NCI-H128 (cell line): ENCODE measurements around the gene KRT16.
"Not testable (repeated sequence)": the region's sequence is repeated elsewhere in the genome, so short reads cannot be mapped to it uniquely, and the experiment has no call there.

Experiments used
- DNase-seq: peaks from one replicate; lab custom pipeline; 2025; ENCODE audit not compliant: unreplicated experiment; lab: John Stamatoyannopoulos, UW

The KRT16 gene

DNA sequence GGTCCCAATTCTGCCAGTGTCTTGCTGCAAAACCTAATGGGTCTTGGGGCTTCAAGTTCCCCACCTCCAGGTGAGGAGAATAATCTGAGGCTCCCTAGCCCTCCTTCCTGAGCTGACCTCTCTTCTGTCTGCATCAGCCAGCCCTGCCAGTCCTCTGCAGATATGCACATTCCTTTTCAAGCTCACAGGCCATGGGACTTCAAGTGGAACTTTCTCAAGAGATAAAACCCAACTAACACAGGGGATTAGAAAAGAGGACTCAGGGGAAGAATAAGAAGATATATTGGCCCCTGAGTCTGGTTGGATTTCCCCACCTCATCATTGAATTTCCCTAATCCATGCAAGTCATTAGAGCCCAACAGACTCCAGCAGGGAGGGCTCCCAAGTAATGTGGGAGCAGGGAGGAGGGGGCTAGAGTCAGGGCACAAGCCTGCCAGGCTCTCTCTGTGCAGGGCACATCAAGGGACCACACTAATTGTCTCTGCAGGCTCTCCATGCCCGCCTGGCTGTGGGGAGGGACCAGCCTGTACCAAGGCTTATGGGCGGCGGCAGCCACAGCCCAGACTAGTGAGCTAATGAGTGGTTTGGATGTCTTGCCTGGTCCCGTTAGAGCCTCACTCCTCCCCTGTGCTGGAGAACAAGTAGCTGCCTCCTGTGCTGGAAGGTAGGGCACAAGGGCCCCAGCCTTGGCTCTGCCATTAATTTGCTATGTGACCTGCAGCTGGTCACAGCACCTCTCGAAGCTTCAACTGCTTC lies 27.1 kb downstream of the KRT16 start:
- no peak for DNase-seq

DNA sequence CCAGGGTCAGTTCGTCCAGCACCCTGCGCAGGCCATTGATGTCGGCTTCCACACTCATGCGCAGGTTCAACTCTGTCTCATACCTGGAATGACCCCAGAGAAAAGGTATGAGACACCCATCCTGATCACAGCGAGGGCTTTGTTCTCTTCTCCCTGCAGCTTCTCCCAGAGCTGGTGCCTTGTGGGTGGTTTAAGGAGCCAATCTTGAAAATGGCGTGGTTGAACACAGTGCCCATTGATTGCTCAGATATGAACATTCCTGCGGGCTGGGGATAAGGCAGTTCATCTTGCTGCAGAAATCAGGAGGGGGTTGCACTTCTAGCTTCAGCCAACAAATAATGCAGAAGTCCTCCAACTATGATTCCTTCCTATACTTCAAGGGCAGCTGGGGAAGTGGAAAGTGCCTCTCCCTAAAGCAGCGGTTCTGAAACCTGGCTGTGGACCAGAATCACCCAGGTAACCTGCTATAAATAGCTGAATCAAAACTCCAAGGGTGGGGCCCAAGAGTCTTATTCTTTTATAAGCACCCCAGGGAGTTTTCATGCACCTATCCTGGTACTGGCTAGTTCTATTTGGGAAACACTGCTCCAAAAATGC lies 28.1 kb downstream of the KRT16 start:
- not testable (repeated sequence) for DNase-seq

- no peak for DNase-seq
These were observed 29.1 kb downstream of the KRT16 start for GRCh38 chr17:41583137-41584127.

GRCh38 chr17:41582061-41582968 lies 30.3 kb downstream of the KRT16 start:
- DNase-seq = not testable (repeated sequence)

DNA sequence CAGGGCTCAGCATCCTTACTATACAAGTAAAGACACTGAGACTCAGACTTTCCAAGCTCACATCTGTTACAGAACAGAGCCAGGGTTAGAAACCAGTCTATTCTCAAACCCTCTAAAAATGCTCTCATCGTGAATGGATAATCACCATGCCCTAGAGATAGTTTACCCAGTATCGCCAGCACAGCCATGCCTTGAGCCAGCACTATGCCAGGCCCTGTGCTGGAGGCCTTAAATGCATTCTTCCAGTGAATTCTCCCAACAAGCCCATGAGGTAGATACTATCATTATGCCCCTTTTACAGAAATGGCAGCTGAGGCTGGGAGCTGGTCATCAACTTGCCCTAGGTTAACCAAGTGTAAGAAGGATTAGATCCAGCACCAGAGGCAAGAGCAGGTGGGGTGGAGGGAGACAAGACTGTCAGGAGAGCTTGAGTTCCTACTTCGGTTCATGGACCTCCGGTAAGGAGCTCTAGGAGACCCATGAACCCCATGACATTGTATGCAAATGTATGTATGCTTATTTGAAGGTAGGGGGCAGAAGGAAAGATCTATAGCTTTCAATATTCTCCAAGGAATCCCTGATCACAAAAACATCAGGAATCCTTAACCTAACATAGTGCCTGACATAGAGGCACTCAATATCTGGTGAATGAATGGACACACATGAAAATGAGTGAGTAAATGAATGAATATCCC lies 31.1 kb downstream of the KRT16 start:
- no peak for DNase-seq

DNA sequence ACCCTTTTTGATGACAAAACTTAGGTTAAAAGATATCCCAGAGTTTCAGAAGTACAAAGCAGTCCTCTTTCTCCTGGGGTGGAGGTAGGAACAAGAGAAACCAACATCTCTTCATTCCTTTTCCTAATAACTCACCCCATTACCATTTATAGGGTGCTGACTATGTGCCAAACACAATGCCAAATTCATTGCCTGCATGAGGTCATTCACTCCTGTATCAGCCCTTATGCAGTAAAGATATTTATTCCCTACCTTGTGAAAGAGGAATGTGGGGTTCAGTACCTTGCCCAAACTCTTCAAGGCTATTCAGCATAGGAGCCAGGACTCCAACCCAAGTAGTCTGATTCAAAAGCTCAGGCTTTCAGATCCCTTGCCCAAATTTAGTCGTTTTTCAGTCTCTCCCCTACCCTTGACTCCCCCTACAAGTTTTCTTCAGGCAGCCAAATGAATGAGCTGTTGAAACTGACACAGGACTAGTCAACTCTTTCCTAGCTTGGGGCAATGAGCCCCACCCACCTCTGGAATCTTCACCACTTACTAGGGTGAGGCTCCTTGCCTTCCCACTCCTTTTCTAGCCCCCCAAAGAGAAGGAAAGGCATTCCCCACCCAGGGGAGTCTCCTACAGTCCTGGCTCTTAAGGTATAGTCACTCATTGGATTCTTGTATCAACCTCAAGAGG lies 31.7 kb downstream of the KRT16 start:
- no peak for DNase-seq

DNA sequence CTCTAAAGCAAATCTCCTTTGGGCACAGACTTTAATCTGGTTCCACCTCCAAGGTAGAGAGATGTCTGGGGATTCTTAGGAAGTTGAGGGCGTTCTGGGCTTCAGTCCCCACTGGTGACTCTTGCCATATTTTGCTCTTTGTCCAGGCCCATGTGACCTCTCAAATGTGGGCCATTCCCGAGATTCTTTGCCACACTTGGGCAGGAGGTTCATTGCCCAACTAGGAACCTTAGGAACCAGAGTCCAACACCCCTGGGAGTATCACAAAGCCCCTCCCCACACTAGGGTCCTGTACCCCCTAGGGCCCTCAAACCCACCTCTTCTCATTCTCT lies 32.4 kb downstream of the KRT16 start:
- no peak for DNase-seq

- DNase-seq = peak; percentile 13
These were observed 32.9 kb downstream of the KRT16 start for GRCh38 chr17:41579484-41580243.

- DNase-seq = no peak
These were observed 33.6 kb downstream of the KRT16 start for GRCh38 chr17:41578971-41579370.

GRCh38 chr17:41578538-41578937 lies 34.0 kb downstream of the KRT16 start:
- no peak for DNase-seq

- DNase-seq = not testable (repeated sequence)
These were observed 35.8 kb downstream of the KRT16 start for GRCh38 chr17:41576740-41577139.

DNA sequence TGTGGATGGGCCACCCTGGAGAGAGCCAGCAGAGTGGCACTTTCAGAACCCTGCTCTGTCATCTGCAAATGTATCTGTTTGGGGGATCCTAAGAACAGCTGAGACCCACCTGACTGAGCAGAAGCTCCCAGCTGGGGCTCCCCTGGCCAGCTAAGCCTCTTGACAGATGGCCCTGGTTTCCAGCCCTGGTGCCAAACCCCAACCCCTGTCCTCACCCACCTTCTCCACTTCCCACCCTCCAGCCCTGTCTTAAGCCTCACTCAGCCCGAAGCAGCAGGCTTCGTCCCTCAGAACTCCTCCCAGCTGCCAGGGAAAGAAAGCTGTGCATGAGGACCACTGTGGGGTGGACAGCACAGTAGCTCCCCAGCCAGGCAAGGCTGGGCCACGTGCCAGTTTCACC lies 37.2 kb downstream of the KRT16 start:
- no peak for DNase-seq

DNA sequence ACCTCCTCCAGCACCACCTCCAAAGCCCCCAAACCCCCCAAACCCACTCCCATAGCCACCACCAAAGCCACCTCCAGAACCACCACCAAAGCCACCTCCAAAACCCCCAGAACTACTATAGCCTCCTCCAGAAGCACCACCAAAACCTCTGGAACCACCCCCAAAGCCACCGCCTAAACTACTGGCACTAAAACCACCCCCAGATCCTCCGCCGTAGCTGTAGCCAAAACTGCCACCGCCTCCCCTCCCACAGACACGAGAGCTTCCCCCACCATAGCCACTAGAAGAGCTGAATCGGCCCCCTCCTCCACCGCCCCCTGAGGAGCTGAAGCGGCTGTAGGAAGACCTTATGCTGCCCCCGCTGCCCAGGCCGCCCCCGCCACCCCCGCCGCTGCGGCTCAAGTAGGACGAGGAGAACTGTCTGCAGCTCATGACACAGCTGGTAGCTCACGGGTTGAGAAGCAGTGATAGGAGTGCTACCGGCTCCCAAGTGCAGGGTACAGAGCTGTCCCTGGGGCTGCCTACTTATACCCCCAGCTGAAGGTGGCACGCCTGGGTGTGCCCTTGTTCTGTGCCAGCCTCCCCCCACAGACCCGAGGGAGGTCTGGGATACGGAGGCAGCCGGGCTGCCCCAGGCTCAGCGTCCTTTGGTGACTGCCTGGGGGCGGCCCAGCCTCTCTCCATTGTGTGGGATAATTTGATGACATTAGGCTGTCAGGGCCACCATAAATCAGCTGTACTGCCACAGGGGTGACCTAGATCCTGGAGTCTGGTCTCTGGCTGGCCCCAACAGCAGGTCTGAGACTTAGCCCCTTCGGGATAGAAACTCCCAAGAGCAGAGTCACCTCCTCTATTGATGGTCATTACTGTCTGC lies 40.8 kb downstream of the KRT16 start, which contains the start of gene KRT9:
Gene KRT9, minus strand, starts transcription at position 499 of the 874 bp plus-strand sequence. Its CDS starts 67 bp downstream, at position 432.
- no peak for DNase-seq

DNA sequence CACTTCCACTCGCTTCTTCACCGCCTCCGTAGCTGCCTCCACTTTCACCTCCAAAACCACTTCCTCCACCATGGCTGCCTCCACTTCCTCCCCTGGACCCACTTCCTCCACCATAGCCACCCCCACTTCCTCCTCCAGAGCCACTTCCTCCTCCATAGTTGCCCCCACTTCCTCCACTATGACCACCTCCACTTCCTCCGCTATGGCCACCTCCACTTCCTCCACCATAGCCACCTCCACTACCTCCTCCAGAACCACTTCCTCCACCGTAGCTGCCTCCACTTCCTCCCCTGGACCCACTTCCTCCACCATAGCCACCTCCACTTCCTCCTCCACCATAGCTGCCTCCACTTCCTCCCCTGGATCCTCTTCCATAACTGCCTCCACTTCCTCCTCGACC lies 45.2 kb downstream of the KRT16 start:
- no peak for DNase-seq

DNA sequence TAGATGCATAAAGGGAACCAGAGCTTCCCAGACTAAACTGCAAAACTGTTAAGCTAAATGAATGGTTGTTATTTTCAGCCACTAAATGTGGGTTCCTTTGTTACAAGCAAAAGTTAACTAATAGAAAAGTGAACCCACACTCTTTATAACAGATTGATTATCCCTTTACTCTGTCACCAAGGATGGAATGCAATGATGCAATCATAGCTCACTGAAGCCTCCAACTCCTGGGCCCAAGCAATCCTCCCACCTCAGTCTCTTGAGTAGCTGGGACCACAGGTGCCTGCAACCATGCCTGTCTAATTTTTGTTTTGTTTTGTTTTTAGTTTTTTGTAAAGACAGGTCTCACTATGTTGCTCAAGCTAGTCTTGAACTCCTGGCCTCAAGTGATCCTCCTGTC lies 47.2 kb downstream of the KRT16 start:
- no peak for DNase-seq

DNA sequence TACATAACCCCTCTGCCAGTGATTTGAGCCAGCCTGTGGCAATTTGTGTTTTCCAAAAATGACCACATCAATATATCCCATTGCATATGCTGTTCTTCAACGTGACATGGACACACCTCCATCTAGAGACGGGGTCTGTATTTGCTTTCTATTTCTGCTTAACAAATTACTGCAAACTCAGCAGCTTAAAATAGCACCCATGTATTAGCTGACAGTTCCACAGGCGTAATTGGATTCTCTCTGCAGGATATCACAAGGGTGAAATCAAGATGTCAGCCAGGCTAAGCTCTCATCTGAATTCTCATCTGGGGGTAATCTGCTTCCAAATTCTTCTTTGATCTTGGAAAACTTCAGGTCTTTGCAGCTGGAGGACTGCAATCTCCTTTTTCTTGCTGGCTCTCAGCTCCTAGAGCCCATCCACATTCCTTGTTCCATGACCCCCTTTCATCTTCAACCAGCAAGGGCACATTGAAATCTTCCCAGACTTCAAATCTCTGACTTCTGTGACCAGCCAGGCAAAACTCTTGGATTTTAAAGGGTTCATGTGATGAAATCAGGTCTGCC lies 48.9 kb downstream of the KRT16 start:
- no peak for DNase-seq

DNA sequence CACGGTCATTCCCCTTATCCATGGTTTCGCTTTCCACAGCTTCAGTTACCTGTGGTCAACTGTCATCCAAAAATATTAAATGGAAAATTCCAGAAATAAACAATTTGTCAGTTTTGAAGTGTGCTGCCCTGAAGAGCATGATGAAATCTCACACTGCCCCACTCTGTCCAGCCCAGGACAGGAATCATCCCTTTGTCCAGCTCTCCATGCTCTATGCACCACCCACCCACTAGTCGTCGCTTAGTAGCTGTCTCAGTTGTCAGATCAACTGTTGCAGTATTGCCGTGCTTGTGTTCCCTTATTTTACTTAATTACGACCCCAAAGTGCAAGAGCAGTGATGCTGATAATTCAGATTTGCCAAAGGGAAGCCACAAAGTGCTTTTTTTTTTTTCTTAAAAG lies 51.0 kb downstream of the KRT16 start:
- DNase-seq = no peak
